ENCODE results near the gene DGKZ. TPM values are rescaled to one million over a fixed set of nuclear protein-coding genes. Genes with fewer than 3 reads are reported as not detected.
"Not testable (repeated sequence)": the region's sequence is repeated elsewhere in the genome, so short reads cannot be mapped to it uniquely, and the experiment has no call there.

DGKZ gene
- total RNA-seq, 2 donors from 2014 or later = 38.5 to 41.2 TPM

- no peak for DNase-seq (ENCODE audit: low spot score)
- intact Hi-C loops (cut with DNase I) = no loop called here
Observed at GRCh38 chr11:46362156-46363030, 15.1 kb downstream of the DGKZ start.

DNA sequence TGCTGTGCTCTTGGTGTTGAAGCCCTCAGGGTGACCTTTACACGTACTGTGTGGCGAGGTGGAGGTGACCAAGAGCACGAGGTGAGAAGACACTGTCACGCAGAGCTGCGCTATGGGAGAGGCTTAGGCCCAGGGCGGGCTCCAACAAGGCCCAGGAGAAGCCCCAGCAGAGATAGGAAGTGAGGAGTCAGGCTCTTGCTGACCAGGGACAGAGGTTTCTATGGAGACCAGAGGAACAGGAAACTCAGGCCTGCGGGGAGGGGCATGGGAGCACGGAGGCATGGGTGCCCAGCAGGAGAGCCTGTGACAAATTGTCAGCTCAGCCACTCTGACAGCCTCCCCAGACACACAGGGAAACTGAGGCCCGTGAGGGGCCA, 15.8 kb downstream of the DGKZ start:
- DNase-seq (ENCODE audit: low spot score) = peak; percentile 90
- intact Hi-C loops (cut with DNase I) = no loop called here

DNA sequence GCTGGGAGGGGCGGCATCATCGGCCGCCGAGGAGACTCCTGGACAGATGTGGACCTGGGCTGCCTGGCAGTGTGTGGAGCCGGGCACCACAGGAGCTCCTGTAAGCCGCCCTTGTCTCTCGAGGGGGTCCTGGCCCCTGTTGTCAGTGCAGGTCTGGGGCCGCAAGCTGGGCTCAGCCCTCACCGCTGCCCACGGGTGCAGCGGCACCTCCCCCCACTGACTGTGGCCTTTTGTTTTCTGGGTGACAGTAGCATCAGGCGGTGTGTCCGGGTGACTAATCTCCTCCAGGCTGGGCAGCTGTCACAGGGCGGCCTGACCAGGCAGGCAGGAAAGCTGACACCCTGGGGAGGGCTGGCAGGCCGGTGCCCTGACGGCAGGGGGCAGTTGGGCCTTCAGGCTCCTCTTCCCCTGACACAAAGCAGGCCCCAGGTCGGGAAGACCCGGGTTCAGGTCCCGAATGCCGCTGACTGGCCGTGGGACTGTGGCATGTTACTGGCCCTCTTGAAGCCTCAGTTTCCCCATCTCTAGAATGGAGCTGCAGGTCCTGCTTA, 16.3 kb downstream of the DGKZ start:
- DNase-seq (ENCODE audit: low spot score) = no peak
- intact Hi-C loops (cut with DNase I) = no loop called here

DNA sequence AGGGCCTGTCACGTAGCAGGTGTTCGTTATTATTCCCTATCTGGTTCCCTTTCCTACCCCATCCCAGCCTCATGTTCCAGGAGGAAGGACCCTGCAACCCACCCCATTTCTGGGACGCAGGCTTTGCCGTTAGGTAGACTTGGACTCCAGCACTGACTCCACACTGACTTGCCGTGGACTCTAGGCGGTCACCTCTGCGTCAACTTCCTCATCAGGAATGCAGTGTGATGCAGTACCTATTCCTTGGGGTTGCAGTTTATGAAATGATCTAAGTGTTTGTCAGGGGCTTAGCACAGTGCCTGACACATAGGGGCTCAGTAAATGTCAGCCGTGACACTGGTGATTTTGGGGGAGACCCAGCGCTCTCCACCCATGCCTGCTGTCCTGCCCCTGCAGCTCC, 16.8 kb downstream of the DGKZ start:
- DNase-seq (ENCODE audit: low spot score) = no peak
- intact Hi-C loops (cut with DNase I) = no loop called here

DNA sequence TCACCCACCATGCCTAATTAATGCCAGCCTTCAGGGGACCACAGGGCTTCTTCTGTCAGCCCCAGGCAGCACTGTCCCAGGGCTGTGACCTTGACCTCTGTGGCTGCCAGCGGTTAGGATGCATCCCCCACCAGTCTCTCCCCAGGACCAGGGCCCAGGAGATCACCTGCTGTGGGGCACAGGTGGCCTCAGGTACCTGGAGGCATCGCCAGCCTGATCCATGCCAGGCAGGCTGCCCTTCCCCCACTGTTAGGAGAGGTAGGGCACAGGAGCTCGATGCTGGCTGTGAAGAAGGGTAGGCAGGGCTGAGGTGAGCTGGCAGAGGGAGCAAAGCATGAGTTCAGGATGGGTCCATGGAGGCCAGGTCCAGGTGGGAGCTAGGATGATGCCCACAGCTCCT, 17.5 kb downstream of the DGKZ start:
- DNase-seq (ENCODE audit: low spot score) = no peak
- intact Hi-C loops (cut with DNase I) = no loop called here

DNA sequence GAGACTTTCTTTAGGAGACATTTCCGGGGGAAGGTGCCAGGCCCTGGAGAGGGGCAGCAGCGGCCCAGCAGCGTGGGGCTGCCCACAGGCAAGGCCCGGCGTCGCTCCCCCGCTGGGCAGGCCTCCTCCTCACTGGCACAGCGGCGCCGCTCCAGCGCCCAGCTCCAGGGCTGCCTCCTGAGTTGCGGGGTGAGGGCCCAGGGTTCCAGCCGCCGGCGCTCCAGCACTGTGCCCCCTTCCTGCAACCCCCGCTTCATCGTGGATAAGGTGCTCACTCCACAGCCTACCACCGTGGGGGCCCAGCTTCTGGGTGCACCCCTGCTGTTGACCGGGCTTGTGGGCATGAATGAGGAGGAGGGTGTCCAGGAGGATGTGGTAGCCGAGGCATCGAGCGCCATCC, 19.0 kb downstream of the DGKZ start:
- intact Hi-C loops (cut with DNase I) = no loop called here

DNA sequence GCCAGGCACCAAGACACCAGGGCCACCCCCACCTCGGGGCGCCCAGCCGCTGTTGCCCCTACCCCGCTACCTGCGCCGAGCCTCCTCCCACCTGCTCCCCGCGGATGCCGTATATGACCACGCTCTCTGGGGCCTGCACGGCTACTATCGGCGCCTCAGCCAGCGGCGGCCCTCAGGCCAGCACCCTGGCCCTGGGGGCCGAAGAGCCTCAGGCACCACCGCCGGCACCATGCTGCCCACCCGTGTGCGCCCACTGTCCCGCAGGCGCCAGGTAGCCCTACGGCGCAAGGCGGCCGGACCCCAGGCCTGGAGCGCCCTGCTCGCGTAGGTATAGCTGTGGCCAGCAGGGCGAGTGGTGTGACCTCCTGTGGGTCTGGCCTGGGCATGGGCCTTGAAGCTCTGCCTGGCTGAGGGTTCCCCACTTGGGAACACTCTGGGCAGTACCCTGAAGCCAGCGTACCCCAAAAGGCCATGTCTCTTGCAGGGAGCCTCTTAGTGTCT, 19.4 kb downstream of the DGKZ start:
- no peak for DNase-seq (ENCODE audit: low spot score)
- intact Hi-C loops (cut with DNase I) = no loop called here

More for the DNA sequence above, 19.0 kb downstream of the DGKZ start:
- no peak for DNase-seq (ENCODE audit: low spot score)

DNA sequence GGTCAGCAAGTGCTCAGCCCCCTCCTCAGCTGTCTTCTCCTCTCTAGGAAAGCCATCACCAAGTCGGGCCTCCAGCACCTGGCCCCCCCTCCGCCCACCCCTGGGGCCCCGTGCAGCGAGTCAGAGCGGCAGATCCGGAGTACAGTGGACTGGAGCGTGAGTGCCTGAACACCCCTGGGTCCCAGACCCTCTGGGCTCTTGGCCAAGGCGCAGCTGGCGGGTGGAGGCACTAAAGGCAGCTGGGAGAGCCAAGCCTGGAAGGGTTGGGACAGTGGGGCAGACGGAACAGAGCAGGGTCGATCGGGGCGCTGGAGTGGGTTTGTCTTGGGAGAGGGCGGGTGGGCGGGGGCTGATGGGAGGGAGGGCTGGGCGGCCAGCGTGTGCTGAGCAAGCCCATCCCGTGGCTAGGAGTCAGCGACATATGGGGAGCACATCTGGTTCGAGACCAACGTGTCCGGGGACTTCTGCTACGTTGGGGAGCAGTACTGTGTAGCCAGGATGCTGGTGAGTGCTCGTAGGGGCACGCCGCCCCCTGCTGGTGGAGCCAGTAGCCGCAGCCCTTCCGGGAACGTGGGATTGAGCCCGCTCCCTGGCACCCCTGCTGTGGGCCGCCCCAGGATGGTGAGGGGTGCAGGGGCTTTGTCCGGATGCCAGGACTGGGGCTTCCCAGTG, 20.1 kb downstream of the DGKZ start:
- DNase-seq (ENCODE audit: low spot score) = no peak
- intact Hi-C loops (cut with DNase I) = no loop called here

DNA sequence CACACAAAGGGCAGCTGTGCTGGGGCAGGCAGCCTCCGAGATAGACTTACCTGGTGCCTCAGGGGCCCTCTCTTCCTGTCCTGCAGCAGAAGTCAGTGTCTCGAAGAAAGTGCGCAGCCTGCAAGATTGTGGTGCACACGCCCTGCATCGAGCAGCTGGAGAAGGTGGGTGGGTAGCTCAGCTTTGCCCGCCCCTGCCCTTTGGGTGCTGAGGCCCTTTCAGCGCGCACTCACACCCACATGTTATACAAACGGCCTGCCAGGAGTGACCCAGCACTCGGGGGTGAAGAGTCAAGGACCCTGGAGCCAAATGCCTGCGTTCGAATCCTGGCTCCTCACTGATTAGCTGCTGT, 20.6 kb downstream of the DGKZ start:
- intact Hi-C loops (cut with DNase I) = no loop called here

DNA sequence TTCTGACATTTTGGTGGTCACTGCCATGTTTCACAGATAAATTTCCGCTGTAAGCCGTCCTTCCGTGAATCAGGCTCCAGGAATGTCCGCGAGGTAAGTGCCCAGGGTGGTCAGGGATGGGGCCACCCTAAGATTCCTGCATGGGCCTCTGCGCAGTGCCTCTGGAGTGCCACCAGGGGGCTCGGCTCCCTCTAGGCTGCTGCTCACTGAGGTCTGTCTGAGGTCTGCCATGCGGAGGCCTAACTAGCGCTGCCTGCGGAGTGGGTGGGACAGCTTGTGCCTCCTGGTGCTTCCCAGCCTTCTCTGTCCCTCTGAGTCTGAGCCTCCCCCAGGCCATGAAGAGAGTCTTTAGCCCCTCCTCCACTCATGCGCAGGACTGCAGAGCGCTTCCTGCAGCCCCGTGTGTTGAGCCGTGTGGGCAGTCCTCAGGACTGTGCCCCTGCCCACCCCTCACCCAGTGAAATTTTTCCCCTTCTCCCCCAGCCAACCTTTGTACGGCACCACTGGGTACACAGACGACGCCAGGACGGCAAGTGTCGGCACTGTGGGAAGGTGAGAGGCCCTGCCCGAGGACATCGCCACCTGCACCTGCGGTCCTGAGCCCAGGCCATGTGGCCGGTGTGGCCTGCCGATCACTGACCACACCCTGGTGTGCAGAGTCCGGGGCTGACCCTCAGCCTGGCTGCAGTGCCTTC, 22.3 kb downstream of the DGKZ start:
- intact Hi-C loops (cut with DNase I) = no loop called here
- DNase-seq (ENCODE audit: low spot score) = no peak

More for the DNA sequence above, 20.6 kb downstream of the DGKZ start:
- DNase-seq (ENCODE audit: low spot score) = no peak

DNA sequence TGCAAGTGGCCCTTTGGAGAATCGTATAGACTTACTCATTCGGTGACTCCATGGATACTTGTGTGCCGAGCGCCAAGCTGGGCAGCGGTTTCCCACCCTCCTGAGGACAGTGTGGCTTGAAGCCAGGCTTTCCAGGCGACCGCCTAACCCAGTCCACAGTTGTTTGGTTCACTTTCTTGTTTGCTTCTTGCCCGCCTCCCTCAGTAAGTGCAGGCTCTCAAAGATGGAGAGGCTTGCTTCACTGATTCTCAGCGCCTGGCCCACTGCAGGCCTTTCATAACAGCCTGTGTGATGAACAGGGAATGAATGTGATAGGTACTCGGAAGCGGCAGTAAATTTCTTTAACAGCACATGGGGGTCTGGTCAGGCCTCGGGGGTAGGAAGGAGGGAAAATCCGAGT, 23.0 kb downstream of the DGKZ start:
- intact Hi-C loops (cut with DNase I) = no loop called here
- DNase-seq (ENCODE audit: low spot score) = no peak

DNA sequence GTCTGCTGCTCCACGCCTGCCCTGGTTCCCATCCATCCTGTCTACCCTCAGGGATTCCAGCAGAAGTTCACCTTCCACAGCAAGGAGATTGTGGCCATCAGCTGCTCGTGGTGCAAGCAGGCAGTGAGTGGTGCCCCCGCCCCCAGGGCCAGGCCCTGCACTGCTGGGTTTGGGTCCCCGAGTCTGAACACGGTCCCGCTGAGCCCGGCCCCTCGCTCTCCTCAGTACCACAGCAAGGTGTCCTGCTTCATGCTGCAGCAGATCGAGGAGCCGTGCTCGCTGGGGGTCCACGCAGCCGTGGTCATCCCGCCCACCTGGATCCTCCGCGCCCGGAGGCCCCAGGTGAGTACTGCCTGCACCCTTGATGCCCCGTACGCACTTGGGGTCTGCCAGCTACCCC, 24.0 kb downstream of the DGKZ start:
- DNase-seq (ENCODE audit: low spot score); intact Hi-C loops (cut with DNase I): not testable (repeated sequence)

DNA sequence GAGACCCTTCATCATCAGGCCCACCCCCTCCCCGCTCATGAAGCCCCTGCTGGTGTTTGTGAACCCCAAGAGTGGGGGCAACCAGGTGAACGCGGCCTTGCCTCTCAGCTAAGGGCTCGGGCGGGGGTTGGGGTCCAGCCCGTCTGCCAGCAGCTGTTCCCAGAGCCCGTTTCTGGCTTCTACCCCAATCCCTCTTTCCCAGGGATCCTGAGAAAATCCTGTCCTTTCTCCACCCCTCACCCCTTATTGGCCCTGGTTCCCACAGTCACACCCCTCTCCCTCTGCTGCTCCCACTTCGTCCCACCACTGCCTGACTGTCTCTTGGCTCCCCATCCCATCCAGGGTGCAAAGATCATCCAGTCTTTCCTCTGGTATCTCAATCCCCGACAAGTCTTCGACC, 24.8 kb downstream of the DGKZ start:
- no peak for DNase-seq (ENCODE audit: low spot score)
- intact Hi-C loops (cut with DNase I) = no loop called here

DNA sequence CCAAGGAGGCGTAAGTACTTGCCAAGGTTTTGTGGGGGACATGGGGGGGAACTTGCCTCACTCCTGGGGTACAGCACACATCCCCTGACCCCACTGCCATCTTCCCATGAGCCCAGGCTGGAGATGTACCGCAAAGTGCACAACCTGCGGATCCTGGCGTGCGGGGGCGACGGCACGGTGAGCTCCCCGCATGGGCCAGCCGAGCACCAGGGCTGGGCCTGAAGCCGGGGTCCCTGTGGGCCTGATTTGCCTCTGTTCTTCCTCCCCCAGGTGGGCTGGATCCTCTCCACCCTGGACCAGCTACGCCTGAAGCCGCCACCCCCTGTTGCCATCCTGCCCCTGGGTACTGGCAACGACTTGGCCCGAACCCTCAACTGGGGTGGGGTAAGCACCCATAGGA, 25.2 kb downstream of the DGKZ start:
- intact Hi-C loops (cut with DNase I); DNase-seq (ENCODE audit: low spot score): not testable (repeated sequence)

DNA sequence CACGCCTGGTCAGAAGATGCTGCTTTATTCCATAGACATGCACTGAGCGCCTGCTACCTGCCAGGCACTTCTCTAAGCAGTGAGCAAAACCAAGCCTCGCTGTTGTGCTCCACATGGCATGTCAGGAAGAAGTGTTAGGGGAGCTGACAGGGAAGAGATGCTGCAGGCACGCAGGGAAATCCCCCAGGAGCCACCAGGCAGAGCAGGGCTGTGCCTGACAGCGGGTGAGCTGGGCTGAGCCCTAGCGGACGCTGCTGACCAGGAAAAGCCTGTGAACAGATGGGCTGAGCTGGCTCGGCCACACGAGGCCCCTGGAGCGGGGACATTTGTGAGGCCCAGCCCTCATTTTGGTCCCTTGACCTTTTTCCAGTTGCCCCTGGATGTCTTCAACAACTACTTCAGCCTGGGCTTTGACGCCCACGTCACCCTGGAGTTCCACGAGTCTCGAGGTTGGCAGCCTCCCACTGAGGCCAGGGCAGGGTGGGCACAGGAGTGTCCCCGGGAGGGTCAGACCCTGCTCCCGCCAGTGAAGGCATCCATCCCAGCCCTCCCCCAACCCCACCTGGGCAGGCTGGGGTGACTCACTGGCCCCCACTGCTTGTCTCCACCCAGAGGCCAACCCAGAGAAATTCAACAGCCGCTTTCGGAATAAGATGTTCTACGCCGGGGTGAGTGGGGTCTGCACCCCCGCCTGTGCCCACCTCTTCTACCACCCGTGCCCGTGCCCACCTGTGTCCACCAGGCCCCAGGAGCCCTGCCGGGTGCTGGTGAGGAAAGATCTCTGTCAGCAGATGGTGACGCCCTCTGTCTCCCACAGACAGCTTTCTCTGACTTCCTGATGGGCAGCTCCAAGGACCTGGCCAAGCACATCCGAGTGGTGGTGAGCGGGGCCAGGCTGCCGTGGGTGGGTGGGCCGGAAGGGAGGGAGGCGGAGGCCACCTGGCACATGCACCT, 26.8 kb downstream of the DGKZ start:
- intact Hi-C loops (cut with DNase I) = no loop called here
- no peak for DNase-seq (ENCODE audit: low spot score)

- intact Hi-C loops (cut with DNase I) = no loop called here
- DNase-seq (ENCODE audit: low spot score) = no peak
Observed at GRCh38 chr11:46374815-46375214, 27.6 kb downstream of the DGKZ start.

DNA sequence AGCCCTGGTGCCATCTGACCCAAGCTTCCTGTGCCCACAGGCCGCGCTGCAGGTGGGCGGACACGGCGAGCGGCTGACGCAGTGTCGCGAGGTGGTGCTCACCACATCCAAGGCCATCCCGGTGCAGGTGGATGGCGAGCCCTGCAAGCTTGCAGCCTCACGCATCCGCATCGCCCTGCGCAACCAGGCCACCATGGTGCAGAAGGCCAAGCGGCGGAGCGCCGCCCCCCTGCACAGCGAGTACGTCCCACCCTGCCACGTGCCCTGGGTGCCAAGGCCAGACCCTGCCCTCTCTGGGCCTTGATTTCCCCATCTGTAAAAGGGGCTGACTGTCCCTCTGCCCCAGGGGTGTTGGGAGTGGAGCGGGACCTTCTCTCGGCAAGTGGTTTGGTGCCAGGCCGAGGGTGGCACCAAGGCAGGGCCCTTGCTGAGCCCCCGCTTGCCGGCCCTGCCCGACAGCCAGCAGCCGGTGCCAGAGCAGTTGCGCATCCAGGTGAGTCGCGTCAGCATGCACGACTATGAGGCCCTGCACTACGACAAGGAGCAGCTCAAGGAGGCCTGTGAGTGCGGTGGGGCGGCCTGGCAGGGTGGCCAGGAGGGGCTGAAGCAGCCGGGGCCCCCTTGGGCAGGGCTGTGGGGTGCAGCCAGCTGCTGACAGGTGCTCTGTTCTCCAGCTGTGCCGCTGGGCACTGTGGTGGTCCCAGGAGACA, 28.3 kb downstream of the DGKZ start:
- intact Hi-C loops (cut with DNase I) = no loop called here

More for the DNA sequence above, 28.3 kb downstream of the DGKZ start:
- DNase-seq (ENCODE audit: low spot score) = no peak

All from posterior vena cava (tissue), 2 donors.